Gastroesophageal sphincter (tissue), 3 donors: ENCODE data around the gene HEPN1.

ENCODE experiments used
- EP300 ChIP-seq: sonication (generic); formaldehyde crosslinking; IDR thresholded peaks from one replicate; pipeline ENCODE4 v1.6.1; 2017; ENCODE audit warnings: antibody characterized with exemption, mild to moderate bottlenecking
- POLR2A ChIP-seq, 2 donors: fragments of 450-650 bp; IDR thresholded peaks; one replicate each; pipeline ENCODE4 v1.6.1; 2017; ENCODE audit warnings: antibody characterized with exemption in 2 of 2, mild to moderate bottlenecking in 2 of 2, moderate library complexity in 1 of 2
- TF ChIP-seq, protein P1 (sequence below), 4 experiments: fragments of 200-600 bp in 2 of 4; fragments of 450-650 bp in 2 of 4; sonication (generic) in 1 of 4; IDR thresholded peaks; one replicate each; pipeline ENCODE4 v1.5.1; 2017 to 2019; ENCODE audit warnings: antibody characterized with exemption in 4 of 4, mild to moderate bottlenecking in 2 of 4, moderate library complexity in 2 of 4

DNA sequence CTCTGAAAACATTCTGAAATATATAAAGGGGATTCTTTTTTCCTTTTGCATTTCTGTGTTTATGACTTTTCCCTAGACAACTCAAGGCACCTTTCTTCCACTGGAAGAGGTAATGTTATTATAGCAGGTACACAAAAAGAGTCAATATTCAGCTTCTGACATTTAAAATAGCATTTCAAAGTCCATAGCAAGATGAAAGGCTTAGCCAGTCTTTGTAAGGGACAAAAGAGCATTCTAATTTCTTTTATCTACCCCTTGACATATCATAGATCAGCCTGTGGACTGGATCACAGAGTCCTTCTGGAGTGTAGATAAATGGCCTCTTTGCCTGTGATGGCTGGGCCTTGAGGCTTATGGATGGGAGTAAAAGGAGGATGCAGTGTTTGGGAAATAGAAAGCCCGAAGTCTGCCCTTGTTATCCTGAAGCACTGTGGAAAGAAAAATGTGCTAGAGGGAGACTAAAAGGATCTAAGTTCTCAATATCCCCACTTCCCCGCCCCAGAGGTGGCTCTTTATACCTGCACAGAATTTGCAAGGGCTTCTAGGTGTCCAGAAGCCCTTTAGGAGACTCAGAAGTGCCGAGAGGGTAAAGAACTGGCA is 18.4 kb downstream of the HEPN1 start:
- TF ChIP-seq, protein P1, sequence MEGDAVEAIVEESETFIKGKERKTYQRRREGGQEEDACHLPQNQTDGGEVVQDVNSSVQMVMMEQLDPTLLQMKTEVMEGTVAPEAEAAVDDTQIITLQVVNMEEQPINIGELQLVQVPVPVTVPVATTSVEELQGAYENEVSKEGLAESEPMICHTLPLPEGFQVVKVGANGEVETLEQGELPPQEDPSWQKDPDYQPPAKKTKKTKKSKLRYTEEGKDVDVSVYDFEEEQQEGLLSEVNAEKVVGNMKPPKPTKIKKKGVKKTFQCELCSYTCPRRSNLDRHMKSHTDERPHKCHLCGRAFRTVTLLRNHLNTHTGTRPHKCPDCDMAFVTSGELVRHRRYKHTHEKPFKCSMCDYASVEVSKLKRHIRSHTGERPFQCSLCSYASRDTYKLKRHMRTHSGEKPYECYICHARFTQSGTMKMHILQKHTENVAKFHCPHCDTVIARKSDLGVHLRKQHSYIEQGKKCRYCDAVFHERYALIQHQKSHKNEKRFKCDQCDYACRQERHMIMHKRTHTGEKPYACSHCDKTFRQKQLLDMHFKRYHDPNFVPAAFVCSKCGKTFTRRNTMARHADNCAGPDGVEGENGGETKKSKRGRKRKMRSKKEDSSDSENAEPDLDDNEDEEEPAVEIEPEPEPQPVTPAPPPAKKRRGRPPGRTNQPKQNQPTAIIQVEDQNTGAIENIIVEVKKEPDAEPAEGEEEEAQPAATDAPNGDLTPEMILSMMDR (IDR thresholded peaks at IDR 0.05) = no peak
- no peak for TF ChIP-seq EP300
- TF ChIP-seq POLR2A (IDR thresholded peaks at IDR 0.05) = no peak
